Measurements from ENCODE around the gene EIF5AL1. TPM values are rescaled to one million over a fixed set of nuclear protein-coding genes. Genes with fewer than 3 reads are reported as not detected.
"Not testable (repeated sequence)": the region's sequence is repeated elsewhere in the genome, so short reads cannot be mapped to it uniquely, and the experiment has no call there.

Gene EIF5AL1
- polyA plus RNA-seq (ENCODE audit: insufficient read length in 4 of 4) = 1 to 10 TPM; 1.0 to 5.0 (median 2.0) TPM

DNA sequence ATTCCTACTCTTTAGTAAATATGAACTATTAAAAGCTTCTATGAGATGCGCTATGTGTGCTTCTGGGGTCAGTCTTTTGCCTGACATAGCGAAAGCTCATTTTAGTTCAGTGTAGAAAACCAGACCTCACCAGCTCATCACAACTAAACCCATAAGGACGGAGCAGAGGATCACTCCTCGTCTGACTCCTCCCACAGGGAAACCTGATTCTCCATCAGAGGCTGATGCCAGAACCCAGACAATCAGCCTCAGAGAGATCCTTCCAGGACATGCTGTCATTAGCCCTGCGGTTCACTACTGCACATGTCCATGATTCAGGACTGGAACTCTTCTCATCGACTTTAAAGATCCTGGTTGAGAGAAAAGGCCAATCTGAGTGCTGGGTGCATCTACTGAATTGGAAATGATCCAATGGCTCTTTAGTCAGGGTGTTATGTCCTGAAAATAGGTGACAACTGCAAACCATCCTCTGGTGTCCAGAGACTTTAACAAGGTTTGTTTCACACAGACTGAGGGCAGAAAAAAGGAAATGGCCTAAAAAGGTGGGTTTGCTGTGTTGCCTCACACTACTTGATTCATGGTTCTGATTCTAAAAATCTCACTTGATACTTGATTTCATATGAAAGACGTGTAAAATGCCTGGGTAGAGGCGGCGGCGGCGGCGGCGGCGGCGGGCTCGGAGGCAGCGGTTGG lies at the start of gene EIF5AL1:
Gene EIF5AL1, plus strand, starts transcription at position 643 of the 693 bp plus-strand sequence. CDS start 117 bp downstream, outside the sequence.
- not testable (repeated sequence) for DNase-seq (ENCODE audit: low read depth in 4 of 4, low spot score in 2 of 4)

DNA sequence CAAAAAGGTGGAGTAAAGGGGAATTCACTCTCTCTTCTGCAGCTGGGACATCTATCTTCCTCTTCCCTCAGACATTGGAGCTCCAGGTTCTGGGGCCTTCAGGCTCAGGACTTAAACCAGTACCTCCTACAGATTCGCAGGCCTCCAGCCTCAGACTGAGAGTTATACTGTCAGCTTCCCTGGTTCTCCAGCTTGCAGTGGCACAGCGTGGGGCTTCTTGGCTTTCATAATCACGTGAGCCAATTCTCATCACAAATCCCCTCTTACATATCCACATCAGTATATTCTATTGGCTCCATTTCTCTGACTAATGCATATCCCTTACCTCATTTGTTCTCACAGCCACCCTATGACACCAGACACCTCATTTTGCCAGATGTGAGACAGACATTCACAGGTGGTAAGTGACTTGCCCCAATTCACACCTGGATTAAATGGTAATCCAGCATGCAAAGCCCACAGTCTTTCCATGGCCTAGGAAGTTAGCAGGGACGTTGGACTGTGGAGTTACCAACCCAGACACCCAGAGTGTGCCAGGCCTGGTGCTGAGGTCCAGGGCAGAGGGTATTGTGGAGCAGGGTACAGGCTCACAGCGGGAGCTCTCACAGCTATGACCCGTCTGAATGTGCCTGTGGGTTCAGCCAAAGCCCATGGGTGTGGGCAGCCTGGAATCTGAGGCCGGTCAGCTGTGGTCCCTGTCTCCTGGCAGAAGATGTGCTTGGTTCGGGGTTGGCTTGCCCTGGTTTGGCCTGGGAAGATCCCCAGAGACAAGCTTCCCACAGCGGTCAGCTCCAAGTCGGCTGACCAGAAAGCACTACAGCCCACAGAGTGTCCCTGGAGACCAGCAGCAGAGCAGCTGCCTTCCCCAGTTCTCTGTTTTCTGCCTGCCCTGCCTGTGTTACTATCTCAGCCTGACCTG lies 48.5 kb upstream of the EIF5AL1 start:
- no peak for DNase-seq (ENCODE audit: low read depth in 4 of 4, low spot score in 2 of 4)

DNA sequence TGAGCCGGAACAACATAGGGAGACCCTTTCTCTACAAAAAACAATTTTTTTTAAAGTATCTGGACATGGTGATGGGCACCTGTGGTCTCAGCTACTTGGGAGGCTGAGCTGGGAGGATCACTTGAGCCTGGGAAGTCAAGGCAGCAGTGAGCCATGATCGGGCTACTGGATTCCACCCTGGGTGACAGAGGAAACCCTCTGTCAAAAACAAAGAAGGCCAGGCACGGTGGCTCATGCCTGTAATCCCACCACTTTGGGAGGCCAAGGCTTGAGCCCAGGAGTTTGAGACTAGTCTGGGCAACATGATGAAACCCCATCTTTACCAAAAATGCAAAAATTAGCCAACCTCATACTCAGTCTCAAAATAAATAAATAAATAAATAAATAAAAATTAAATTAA lies 47.0 kb upstream of the EIF5AL1 start:
- no peak for DNase-seq (ENCODE audit: low read depth in 4 of 4, low spot score in 2 of 4)

DNA sequence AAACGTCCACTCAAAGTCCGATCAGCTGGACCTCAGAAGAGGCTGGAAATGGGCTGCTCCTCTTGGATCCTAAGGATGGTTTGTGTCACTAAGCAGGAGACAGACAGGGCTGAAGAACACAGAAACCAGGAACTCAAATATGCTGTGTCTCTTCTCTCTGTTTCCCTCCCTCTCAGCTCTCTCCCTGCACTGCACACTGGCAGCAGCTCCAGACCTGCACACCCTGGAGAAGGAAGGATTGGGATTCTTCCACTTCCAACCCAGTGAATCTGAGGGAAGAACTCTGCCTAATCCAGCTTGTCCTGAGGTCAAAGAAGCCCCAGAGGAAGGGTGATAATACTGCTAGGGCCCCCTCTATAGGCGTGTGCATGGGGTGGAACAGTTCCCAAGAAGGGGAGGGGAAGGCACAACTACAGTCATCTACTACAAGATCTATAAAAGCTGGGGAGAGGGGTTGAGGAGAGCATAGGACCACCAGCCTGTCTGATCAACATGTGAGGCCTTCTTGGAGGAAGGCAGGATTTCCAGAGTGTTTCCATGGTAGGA lies 44.2 kb upstream of the EIF5AL1 start:
- DNase-seq (ENCODE audit: low read depth in 4 of 4, low spot score in 2 of 4) = no peak

DNA sequence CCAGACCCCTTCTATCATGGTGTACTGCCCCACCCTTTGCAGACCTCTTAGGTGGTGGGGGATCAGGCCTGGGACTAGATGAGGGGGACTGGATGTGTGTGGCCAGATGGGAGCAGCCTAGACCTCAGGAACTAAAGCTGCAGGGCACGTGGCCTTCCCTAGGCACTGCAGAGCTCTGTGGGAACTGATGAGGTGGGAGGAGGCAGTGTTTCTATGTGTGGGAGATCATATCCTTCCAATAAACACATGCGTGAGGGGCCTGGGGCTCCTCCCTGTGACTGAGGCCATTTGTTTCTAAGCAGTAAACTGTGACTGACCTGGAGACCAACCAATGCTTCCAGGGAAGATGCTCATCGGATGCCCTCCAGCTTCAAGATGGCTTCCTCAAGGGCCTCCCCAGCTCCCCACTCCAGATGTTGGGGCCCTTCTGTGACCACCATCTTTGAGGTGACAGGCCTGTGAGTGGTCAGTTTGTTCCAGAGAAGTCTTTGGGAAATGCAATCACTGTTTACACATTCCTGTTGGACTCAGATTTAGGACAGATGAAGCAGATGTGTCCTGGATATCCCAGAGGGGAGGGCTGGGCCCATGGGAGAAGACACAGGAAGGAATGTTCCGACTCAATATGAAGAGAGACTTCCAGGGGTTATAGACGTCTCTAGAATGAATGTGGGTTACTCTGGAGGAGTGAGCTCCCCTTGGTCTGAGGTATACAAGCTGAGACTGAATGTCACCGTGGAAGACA lies 43.3 kb upstream of the EIF5AL1 start:
- DNase-seq (ENCODE audit: low read depth in 4 of 4, low spot score in 2 of 4) = no peak

DNA sequence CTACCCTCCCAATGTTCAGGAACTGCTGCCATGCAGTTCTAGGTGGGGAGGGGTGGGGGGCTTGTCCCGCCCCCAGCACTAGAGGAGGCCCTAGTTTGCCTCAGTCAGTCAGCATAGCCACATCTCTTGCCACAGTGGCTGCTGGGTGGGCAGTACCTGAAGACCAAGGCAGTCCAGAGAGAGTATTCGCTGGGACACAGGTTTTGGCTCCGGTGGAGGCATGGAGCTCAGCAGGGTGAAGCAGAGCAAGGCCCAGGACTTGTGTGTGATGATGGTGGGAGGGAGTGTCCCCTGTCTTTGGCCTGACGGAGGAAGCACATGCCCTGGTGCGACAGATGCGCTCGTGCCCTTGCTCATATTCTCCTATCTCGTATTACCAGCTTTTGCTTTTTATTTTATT lies 42.2 kb upstream of the EIF5AL1 start:
- DNase-seq (ENCODE audit: low read depth in 4 of 4, low spot score in 2 of 4) = no peak

DNA sequence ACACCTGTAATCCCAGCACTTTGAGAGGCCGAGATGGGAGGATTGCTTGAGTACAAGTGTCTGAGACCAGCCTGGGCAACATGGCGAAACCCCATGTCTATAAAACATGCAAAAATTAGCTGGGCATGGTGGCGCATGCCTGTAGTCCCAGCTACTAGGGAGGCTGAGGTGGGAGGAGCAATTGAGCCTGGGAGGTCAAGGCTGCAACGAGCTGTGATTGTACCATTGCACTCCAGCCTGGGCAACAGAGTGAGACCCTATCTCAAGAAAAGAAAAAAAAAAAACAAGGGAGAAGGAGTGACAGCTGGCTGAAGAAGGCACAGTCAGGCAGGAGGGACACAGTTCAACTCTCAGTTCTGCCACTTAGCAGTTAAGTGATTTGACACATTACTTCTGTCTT lies 40.6 kb upstream of the EIF5AL1 start:
- no peak for DNase-seq (ENCODE audit: low read depth in 4 of 4, low spot score in 2 of 4)

DNA sequence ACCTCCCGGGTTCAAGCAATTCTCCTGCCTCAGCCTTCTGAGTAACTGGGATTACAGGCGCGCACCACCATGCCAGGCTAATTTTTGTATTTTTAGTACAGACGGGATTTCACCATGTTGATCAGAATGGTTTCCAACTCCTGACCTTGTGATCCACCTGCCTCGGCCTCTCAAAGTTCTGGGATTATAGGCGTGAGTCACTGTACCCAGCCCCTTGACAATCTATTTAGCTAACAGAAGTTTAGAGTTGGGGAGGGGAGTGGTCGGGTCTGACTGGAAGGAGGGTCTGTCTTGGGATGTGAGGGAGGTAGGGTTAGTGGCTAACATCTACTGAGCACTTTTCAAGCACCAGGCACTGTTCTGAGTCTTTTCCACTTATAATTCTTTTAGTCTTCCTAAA lies 39.9 kb upstream of the EIF5AL1 start:
- no peak for DNase-seq (ENCODE audit: low read depth in 4 of 4, low spot score in 2 of 4)

DNA sequence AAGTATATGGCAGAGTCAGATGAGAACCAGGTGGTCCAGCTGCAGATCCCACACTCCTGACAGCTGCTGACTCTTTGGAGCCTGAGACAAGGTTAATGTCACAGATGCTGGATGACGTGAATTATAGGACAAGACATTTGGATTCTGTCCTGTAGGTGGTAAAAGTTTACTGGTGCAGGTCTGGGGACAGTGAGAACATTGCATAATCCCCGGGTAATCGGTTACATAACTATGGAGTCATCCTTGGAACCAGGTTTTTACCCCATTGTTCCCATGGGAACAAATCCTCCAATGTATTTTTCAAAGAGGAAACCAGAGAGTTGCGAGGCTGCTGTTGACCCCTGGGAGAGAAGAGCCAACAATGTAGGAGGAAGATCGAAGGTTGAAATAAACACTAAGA lies 39.4 kb upstream of the EIF5AL1 start:
- no peak for DNase-seq (ENCODE audit: low read depth in 4 of 4, low spot score in 2 of 4)

DNA sequence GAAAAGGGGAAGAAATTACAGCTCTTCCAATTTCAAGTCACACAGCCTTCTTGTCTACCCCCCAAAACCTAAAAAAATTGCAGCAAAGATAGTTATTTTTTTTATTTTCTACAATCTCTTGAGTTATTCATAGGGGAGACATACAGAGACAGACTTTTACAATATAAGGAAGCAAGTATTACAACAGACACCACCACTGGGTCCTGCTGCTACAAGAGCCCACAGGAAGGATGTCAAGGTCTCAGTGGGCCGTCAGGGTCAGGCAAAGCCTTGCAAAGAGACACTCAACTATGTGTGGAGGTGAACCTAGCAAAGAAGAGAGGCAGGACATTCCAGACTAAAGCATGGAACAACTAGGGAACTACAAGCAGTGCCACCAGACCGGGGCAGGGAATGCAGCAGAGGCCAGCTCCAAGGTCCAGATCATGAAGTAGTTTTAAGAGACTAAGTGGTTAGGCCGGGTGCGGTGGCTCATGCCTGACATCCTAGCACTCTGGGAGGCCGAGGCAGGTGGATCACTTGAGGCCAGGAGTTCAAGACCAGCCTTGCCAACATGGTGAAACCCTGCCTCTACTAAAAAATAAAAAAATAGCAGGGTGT lies 38.7 kb upstream of the EIF5AL1 start:
- DNase-seq (ENCODE audit: low read depth in 4 of 4, low spot score in 2 of 4) = no peak

DNA sequence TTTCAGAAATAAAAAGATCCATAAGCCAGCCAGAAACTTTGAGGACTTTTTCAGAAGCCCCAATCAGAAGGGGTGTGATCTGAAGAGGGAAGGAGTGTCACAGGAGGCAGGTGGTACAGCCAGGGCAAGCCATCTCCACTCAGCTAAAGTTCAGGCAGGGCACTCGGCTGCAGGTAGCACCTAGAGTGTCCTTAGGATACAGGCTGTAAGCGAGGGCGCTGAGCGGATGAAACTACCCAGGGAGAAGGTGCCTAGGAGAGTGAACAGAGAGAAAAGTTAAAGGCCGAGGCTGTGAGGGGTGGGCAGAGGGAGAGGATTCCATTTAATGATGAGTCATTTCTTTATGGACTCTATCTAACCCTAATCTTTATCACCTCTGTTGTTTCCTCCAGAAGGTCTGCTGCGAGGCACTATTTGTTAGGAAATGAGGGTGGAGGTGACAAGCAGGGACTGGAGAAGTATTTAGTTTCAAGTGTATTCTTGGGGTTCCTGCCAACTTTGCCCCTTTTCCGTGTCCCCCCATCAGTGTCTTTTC lies 37.1 kb upstream of the EIF5AL1 start:
- DNase-seq (ENCODE audit: low read depth in 4 of 4, low spot score in 2 of 4) = no peak

DNA sequence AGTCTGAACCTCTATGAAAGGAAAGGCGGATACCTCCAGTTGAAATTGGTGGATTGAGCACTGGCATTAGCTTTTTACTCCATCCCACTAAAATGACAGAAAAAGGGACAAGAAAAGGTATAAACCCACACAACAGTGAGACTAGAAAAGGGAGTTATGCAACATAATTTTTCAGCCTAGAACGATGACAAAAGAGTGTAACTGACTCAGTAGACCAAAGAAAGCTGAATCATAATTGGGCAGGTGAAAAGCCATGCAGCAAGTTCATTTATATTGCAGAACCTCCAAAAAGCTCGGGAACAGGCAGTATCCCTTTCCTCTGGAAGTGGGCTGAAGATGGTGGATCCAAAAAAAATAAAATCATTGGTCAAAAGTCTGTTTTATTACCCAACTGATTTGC lies 36.5 kb upstream of the EIF5AL1 start:
- DNase-seq (ENCODE audit: low read depth in 4 of 4, low spot score in 2 of 4) = no peak

DNA sequence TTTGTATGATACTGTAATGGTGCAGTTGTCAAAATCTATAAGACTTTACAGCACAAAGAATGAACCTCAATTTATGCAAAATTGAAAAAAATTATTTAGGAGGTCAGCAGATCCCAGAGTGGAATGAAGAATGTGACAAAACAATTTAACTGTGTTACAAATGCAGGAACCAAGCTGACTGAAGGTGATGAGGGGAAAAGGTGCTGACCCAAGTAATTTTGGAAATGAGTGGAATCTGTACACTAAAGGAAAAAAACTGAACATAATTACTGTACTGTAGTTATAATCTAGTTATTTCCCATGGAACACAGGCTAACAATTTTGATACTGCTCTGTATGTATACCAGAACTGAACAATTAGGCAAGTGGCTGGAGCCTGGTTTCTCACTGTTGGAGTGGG lies 35.7 kb upstream of the EIF5AL1 start:
- DNase-seq (ENCODE audit: low read depth in 4 of 4, low spot score in 2 of 4) = no peak

DNA sequence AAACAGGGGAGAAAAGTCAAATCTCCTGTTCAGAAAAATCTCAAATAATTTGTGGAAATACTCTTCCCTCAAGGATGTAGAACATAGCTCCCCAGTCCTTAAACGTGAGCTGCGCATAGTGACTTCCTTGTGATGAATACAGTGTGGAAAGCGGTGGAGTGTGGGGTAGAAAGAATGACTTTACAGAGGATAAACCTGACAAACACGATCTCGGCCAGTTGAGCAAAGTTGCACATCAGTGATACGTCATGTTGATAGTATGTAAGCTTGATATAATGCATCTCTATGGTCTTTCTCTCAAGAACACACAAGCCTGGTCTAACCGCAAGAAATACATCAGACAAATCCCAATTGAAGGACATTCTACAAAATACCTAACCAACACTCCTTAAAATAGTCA lies 34.9 kb upstream of the EIF5AL1 start:
- no peak for DNase-seq (ENCODE audit: low read depth in 4 of 4, low spot score in 2 of 4)

DNA sequence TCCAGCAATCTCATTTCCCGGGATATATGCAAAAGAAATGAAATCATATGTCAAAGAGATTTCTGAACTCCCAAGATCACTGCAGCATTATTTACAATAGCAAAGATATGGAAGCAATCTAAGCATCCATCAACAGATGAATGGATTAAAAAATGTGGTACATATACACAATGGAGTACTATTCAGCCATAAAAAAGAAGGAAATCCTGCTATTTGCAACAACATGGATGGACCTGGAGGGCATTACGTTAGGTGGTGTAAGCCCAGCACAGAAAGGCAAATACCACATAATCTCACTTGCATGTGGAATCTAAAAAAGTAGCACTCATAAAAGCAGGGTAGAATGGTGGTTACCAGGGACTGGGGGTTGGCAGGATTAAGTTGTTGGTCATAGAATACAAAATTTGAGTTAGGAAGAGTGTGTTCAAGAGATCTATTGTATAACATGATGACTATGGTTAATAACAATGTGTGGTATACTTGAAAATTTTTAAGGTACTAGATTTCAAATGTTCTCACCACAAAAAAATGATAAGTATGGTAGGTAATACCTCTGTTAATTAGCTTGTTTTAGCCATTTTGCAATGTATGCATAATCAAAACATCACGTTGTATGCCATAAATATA lies 32.9 kb upstream of the EIF5AL1 start:
- DNase-seq (ENCODE audit: low read depth in 4 of 4, low spot score in 2 of 4) = no peak

DNA sequence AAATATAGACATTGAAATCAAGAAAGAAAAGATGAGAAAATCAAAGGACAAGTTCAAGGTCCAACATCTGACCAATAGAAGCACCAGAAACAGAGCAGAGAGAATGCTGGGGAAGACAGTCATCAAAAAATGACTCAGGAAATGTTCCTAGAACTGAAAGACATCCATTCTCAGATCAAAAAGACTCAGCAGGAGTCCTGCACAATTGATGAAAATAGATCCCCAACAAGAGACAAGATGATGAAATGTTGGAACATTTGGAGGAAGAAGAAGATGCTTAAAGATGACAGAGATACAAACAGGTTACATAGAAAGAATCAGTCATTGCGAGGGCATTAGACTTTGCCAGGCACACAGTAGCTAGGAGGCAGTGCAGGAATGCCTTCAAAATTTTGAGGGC lies 30.0 kb upstream of the EIF5AL1 start:
- DNase-seq (ENCODE audit: low read depth in 4 of 4, low spot score in 2 of 4) = no peak

DNA sequence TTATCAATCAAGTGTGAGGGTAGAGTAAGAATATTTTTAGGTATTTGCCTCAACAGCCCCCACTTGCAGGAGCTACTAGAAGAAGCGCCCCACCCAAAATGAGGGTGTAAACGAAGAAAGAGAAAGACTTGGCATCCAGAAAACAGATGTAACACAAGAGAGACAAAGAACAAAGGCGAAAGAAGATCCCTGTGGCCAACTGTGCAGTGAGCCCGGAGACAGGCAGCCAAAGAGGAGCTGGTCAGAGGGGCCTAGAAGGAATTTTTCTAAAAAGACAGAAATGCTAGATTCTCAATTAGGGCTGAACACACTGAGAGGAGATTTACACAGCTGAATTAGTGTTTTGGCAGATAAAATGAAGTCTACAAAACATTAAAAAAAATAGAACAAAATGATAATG lies 29.6 kb upstream of the EIF5AL1 start:
- no peak for DNase-seq (ENCODE audit: low read depth in 4 of 4, low spot score in 2 of 4)

DNA sequence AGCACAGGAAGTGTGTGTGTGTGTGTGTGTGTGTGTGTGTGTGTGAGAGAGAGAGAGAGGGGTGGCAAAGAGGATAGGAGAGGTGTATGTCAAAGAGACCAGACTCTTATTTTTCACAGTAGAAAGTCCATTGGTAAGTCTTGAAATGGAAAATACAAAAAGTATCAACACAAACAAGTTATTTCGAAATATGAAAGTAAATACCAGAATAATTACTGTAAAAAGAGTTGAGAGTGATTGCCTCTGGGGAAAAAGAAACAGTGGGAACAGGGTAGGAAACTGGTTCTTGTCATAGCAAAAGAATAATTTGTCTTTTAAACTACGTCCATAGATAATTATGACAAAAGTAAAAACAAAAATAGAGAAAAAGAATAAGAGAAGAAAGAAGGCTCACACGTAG lies 29.0 kb upstream of the EIF5AL1 start:
- no peak for DNase-seq (ENCODE audit: low read depth in 4 of 4, low spot score in 2 of 4)

DNA sequence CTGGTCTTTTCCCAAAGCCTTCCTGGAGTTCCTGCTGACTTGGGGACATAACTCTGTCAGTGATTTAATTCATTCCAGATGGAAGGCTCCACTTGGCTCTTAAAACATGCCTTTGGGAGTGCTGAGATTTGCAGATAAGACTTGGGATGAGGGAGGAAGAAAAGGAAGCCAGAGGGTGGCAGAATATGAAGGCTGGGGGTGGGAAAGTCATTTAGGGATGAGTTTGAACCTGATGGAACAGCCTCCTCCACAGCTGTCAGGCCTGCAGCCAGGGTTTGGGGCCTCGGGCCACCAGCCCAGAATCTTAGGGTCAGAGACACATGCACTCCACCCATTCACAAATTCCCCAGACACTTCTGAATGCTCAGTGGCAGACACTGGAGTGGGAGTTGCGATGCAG lies 28.4 kb upstream of the EIF5AL1 start:
- peak in 1 of 4 donors; percentile 28 for DNase-seq (ENCODE audit: low read depth in 4 of 4, low spot score in 2 of 4)

DNA sequence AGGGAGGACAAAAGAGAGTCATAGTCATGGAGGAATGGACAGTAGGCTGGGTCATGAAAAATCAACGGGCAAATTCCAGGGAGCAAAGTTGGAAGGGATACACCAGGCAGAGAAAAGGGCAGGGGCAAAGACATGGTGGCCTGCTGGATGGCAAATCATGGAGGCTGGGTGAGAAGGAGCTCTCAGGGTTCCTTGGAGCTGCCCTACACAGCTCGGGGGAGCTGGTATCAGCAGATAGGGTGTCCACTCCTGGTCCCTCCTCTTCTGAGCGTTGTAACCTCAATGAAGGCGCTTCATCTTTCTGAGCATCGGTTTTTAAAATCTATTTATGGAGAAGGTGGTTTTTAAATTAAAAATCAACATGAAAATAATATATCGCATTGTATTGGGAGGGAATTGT lies 27.9 kb upstream of the EIF5AL1 start:
- no peak for DNase-seq (ENCODE audit: low read depth in 4 of 4, low spot score in 2 of 4)
